RWPE2 (cell line): ENCODE data around the gene PDLIM1.
"Not testable (repeated sequence)": the region's sequence is repeated elsewhere in the genome, so short reads cannot be mapped to it uniquely, and the experiment has no call there.

Source experiments
- ATAC-seq: fragments of 200-7000 bp; cut with Tn5 transposase; 3 replicates; pipeline ENCODE4 v1.9.1; 2021; ENCODE audit warnings: low read depth
- DNase-seq: peaks from one replicate; pipeline ENCODE4 v3.0.0-alpha.2; 2020; ENCODE audit warnings: low spot score
- H3K27ac ChIP-seq: fragments of 450-650 bp; 2 replicates; pipeline ENCODE4 v1.5.1; 2017; ENCODE audit warnings: mild to moderate bottlenecking; ENCODE audit not compliant: poor library complexity, severe bottlenecking
- H3K27me3 ChIP-seq: fragments of 250-450 bp; sonication (Bioruptor Pico); 2 replicates; pipeline ENCODE4 v1.5.1; 2021; ENCODE audit warnings: mild to moderate bottlenecking, moderate library complexity; ENCODE audit not compliant: insufficient read depth, poor library complexity, severe bottlenecking
- H3K36me3 ChIP-seq: fragments of 250-450 bp; sonication (Bioruptor Pico); 2 replicates; pipeline ENCODE4 v1.5.1; 2020; ENCODE audit warnings: low read depth, mild to moderate bottlenecking, moderate library complexity
- H3K4me1 ChIP-seq: fragments of 250-450 bp; sonication (Bioruptor Pico); 2 replicates; pipeline ENCODE4 v1.5.1; 2021; ENCODE audit warnings: mild to moderate bottlenecking, moderate library complexity; ENCODE audit not compliant: insufficient read depth, poor library complexity, severe bottlenecking
- H3K4me3 ChIP-seq: fragments of 250-450 bp; sonication (Bioruptor Pico); 2 replicates; pipeline ENCODE4 v1.5.1; 2021; ENCODE audit warnings: mild to moderate bottlenecking, moderate library complexity; ENCODE audit not compliant: severe bottlenecking
- H3K9me3 ChIP-seq: fragments of 250-450 bp; sonication (Bioruptor Pico); 2 replicates; pipeline ENCODE4 v1.5.1; 2021; ENCODE audit warnings: mild to moderate bottlenecking, moderate library complexity; ENCODE audit not compliant: severe bottlenecking
- CTCF ChIP-seq: fragments of 450-650 bp; IDR thresholded peaks from one replicate; pipeline ENCODE4 v1.5.1; 2017; ENCODE audit warnings: mild to moderate bottlenecking, moderate library complexity; ENCODE audit not compliant: poor library complexity, severe bottlenecking

Gene PDLIM1

DNA sequence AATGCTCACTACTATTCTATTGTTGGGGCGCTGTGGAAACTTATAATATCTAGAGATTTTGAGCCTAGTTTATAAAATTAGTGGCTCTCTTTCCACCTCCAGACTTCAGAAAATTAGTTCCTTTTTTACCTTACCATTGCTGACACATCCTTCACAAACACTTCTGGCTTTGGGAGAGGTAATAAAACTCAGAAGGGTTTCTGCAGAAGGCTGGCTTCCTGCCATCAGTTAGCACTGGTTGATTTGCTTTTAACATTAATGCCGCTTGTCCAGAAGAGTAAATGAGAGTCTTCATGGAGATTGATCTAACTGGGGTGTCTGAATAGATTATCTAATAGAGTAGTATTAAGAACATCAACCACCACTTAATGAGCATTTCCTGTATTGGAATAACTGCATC lies 76.4 kb downstream of the PDLIM1 start:
- H3K27me3 ChIP-seq = no peaks in the 10 kb centered on the region
- no peak for DNase-seq
- peaks cover 19% of the 10 kb centered on the region for H3K4me1 ChIP-seq
- ATAC-seq = peak; percentile 28
- peak overlapping the region; percentile 64 for H3K27ac ChIP-seq
- H3K4me3 ChIP-seq = no peak overlapping the region
- no peak for TF ChIP-seq CTCF
- no peaks in the 10 kb centered on the region; the same call in 1 of the 2 replicates for H3K36me3 ChIP-seq
- H3K9me3 ChIP-seq = no peaks in the 10 kb centered on the region

DNA sequence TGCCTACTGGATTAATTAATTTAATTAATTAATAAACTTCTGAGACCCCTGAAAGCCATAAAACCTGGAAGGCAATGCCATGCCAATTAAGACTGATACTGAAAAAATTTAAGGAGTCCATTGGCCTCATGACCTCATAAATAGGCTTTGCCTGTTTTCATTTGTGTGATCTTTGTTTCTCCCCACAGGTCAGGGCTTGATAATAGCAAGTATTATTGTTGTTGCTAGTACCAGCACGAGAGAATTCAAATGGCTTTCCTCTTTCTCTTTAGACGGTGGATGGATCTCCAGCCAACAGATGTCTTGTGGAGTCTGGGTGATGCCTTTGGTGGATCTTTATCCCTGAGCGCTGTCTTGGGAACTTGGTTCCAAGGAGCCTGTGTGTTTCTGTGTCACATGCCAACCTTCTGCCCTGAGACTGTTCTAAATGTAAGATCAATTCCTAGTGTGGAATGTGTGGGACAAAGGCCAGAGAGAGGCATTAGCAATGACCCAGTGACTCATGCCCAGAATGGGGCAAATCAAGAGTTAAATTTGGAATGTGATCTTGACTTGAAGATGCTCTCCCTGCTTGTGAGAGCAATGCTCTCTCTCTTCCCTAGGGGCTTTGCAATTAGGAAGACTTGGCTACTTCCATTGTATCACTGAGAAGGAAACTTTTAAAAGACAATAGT lies 79.1 kb downstream of the PDLIM1 start:
- H3K4me3 ChIP-seq = no peak overlapping the region
- DNase-seq (no peak), ATAC-seq (no peak)
- peaks cover 16% of the 10 kb centered on the region for H3K4me1 ChIP-seq
- no peaks in the 10 kb centered on the region for H3K9me3 ChIP-seq
- no peak for TF ChIP-seq CTCF
- no peaks in the 10 kb centered on the region for H3K27me3 ChIP-seq
- no peak overlapping the region for H3K27ac ChIP-seq
- H3K36me3 ChIP-seq = no peaks in the 10 kb centered on the region; the same call in 1 of the 2 replicates

- Histone ChIP-seq H3K36me3 (no peaks in the 10 kb centered on the region), H3K27ac (no peak overlapping the region), H3K9me3 (no peaks in the 10 kb centered on the region), H3K27me3 (no peaks in the 10 kb centered on the region), H3K4me3 (no peak overlapping the region), H3K4me1 (peaks cover 8% of the 10 kb centered on the region)
- DNase-seq = no peak
- TF ChIP-seq CTCF = no peak
- no peak for ATAC-seq
Measured at GRCh38 chr10:95209509-95210127, 81.2 kb downstream of the PDLIM1 start.

GRCh38 chr10:95208702-95209391 lies 82.0 kb downstream of the PDLIM1 start:
- Histone ChIP-seq H3K36me3 (no peaks in the 10 kb centered on the region), H3K4me1 (peaks cover 5% of the 10 kb centered on the region), H3K27ac (no peak overlapping the region), H3K9me3 (no peaks in the 10 kb centered on the region), H3K4me3 (no peak overlapping the region), H3K27me3 (no peaks in the 10 kb centered on the region)
- DNase-seq = no peak
- peak; percentile 84 for TF ChIP-seq CTCF
- ATAC-seq = 0 out of 3 replicates have a peak, but pooled peaks have one; percentile 21

DNA sequence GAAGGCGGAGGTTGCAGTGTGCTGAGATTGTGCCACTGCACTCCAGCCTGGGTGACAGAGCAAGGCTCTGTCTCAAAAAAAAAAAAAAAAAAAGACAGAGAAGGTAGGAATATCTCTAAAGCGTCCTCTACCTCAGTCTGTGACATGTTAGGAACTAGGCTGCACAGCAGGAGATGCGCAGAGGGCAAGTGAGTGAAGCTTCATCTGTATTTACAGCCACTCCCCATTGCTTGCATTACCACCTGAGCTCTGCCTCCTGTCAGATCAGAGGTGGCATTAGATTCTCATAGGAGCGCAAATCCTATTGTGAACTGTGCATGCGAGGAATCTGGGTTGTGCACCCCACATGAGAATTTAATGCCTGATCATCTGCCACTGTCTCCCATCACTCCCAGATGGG lies 87.9 kb downstream of the PDLIM1 start:
- H3K27me3 ChIP-seq, H3K9me3 ChIP-seq, H3K27ac ChIP-seq, H3K4me3 ChIP-seq, ATAC-seq, DNase-seq, H3K4me1 ChIP-seq, H3K36me3 ChIP-seq: not testable (repeated sequence)
